SK-N-SH (cell line): ENCODE data around the gene MAGI2. TPM values are rescaled to one million over a fixed set of nuclear protein-coding genes. Genes with fewer than 3 reads are reported as not detected.

ENCODE experiments used
- CTCF ChIA-PET: fragments of 300-600, 350-600 bp; formaldehyde crosslinking; extraction: SDS; loops from one replicate; lab custom pipeline; 2021; lab: Yijun Ruan, JAX
- POLR2A ChIA-PET: fragments of 350-600 bp; sonication (Branson Sonifier 250); formaldehyde crosslinking; extraction: SDS; loops from one replicate; lab custom pipeline; 2020; ENCODE audit warnings: antibody characterized with exemption, inconsistent platforms; lab: Yijun Ruan, JAX
- DNase-seq: peaks from one replicate; pipeline ENCODE4 v3.0.0; 2012
- H2AFZ ChIP-seq: fragments of 200-600 bp; sonication (generic); 2 replicates; pipeline ENCODE4 v1.8.1; 2016; ENCODE audit warnings: antibody characterized with exemption, mild to moderate bottlenecking, low read depth
- H3F3A ChIP-seq: fragments of 200-600 bp; sonication (generic); replicated peaks from 2 replicates; pipeline ENCODE3; 2016; ENCODE audit warnings: antibody characterized with exemption, mild to moderate bottlenecking; ENCODE audit not compliant: insufficient read depth
- H3K27ac ChIP-seq, 2 experiments: fragments of 200-500 bp in 1 of 2; fragments of 200-600 bp in 1 of 2; sonication (Bioruptor generic) in 1 of 2; sonication (generic), shearing (Covaris generic) in 1 of 2; 2 replicates each; pipeline versions ENCODE4 v1.5.1 to v1.6.1; 2014 to 2016; ENCODE audit warnings: low read depth in 2 of 2, inconsistent platforms in 1 of 2, low read length in 1 of 2, mild to moderate bottlenecking in 1 of 2, mixed read lengths in 1 of 2
- H3K27me3 ChIP-seq: fragments of 200-600 bp; sonication (generic), shearing (Covaris generic); 2 replicates; pipeline ENCODE4 v1.6.1; 2016; ENCODE audit warnings: mixed run types; ENCODE audit not compliant: insufficient read depth
- H3K36me3 ChIP-seq, 2 experiments: fragments of 200-500 bp in 1 of 2; fragments of 200-600 bp in 1 of 2; sonication (Bioruptor generic) in 1 of 2; sonication (generic) in 1 of 2; replicated peaks in 1 of 2; 2 replicates each; pipeline versions ENCODE3 to v1.5.1; 2014 to 2016; ENCODE audit warnings: low read length in 1 of 2, mild to moderate bottlenecking in 1 of 2; ENCODE audit not compliant: insufficient read depth in 2 of 2, control insufficient read depth in 1 of 2
- H3K4me1 ChIP-seq, 2 experiments: fragments of 200-500 bp in 1 of 2; fragments of 200-600 bp in 1 of 2; sonication (Bioruptor generic) in 1 of 2; sonication (generic), shearing (Covaris generic) in 1 of 2; 2 replicates each; pipeline versions ENCODE4 v1.5.1 to v1.6.1; 2014 to 2016; ENCODE audit warnings: low read depth in 1 of 2, low read length in 1 of 2, mixed run types in 1 of 2; ENCODE audit not compliant: insufficient read depth in 2 of 2, control insufficient read depth in 1 of 2
- H3K4me2 ChIP-seq: fragments of 200-600 bp; sonication (generic), shearing (Covaris generic); 2 replicates; pipeline ENCODE4 v1.6.1; 2017; ENCODE audit warnings: mixed run types
- H3K4me3 ChIP-seq, 2 experiments: fragments of 200-500 bp in 1 of 2; fragments of 200-600 bp in 1 of 2; sonication (Bioruptor generic) in 1 of 2; sonication (generic), shearing (Covaris generic) in 1 of 2; 2 replicates each; pipeline versions ENCODE4 v1.5.1 to v1.8.1; 2014 to 2016; ENCODE audit warnings: low read depth in 2 of 2, inconsistent platforms in 1 of 2, low read length in 1 of 2, mild to moderate bottlenecking in 1 of 2, mixed read lengths in 1 of 2, moderate library complexity in 1 of 2
- H3K79me2 ChIP-seq: fragments of 200-600 bp; sonication (generic); 2 replicates; pipeline ENCODE4 v1.8.1; 2017; ENCODE audit warnings: mild to moderate bottlenecking; ENCODE audit not compliant: insufficient read depth
- H3K9ac ChIP-seq: fragments of 200-600 bp; sonication (generic); 2 replicates; pipeline ENCODE4 v1.6.1; 2017; ENCODE audit warnings: mixed run types
- H3K9me2 ChIP-seq: fragments of 200-600 bp; sonication (generic); 2 replicates; pipeline ENCODE4 v1.6.1; 2017; ENCODE audit warnings: mixed run types
- H3K9me3 ChIP-seq: fragments of 200-600 bp; sonication (generic); 2 replicates; pipeline ENCODE4 v1.6.1; 2017; ENCODE audit warnings: mixed run types, mild to moderate bottlenecking, moderate library complexity
- H4K20me1 ChIP-seq: fragments of 200-600 bp; sonication (generic); 2 replicates; pipeline ENCODE4 v1.6.1; 2017; ENCODE audit warnings: mild to moderate bottlenecking, mixed run types; ENCODE audit not compliant: insufficient read depth
- CTCF ChIP-seq: fragments of 200-600 bp; sonication (generic); IDR thresholded peaks from 2 replicates; pipeline ENCODE4 v1.6.1; 2017; ENCODE audit warnings: antibody characterized with exemption, mild to moderate bottlenecking, moderate library complexity
- ELF1 ChIP-seq: IDR thresholded peaks from 2 replicates; pipeline ENCODE4 v1.4.0; 2012
- EZH2phosphoT487 ChIP-seq: fragments of 200-600 bp; sonication (generic); IDR thresholded peaks from 2 replicates; pipeline ENCODE4 v1.6.1; 2017; ENCODE audit warnings: low read depth, mixed run types, mild to moderate bottlenecking, antibody characterized with exemption, moderate library complexity, borderline replicate concordance
- FOXM1 ChIP-seq: IDR thresholded peaks from 2 replicates; pipeline ENCODE4 v1.4.0; 2012; ENCODE audit warnings: low read depth, mild to moderate bottlenecking
- JUND ChIP-seq: IDR thresholded peaks from 2 replicates; pipeline ENCODE4 v1.4.0; 2012
- MEF2A ChIP-seq: IDR thresholded peaks from 2 replicates; pipeline ENCODE4 v1.4.0; 2012; ENCODE audit warnings: low read depth, borderline replicate concordance
- MXI1 ChIP-seq: IDR thresholded peaks from 2 replicates; pipeline ENCODE4 v1.6.1; 2012; ENCODE audit warnings: mild to moderate bottlenecking, low read depth, low read length, improper control_type of control experiment
- NRF1 ChIP-seq: IDR thresholded peaks from 2 replicates; pipeline ENCODE4 v1.6.1; 2012; ENCODE audit warnings: low read depth, mild to moderate bottlenecking, low read length
- RFX5 ChIP-seq: IDR thresholded peaks from 2 replicates; pipeline ENCODE4 v1.6.1; 2012; ENCODE audit warnings: mild to moderate bottlenecking, improper control_type of control experiment, low read length
- RXRA ChIP-seq: IDR thresholded peaks from 2 replicates; pipeline ENCODE4 v1.4.0; 2012; ENCODE audit warnings: low read depth, mild to moderate bottlenecking, borderline replicate concordance
- TCF12 ChIP-seq: IDR thresholded peaks from 2 replicates; pipeline ENCODE4 v1.4.0; 2012
- USF1 ChIP-seq: IDR thresholded peaks from 2 replicates; pipeline ENCODE4 v1.4.0; 2012; ENCODE audit warnings: low read depth, borderline replicate concordance
- USF2 ChIP-seq: fragments of 150-350 bp; IDR thresholded peaks from 2 replicates; pipeline ENCODE4 v1.6.1; 2017; ENCODE audit warnings: antibody characterized with exemption, low read length, low read depth, borderline replicate concordance
- ZBTB33 ChIP-seq: IDR thresholded peaks from 2 replicates; pipeline ENCODE4 v1.4.0; 2012; ENCODE audit warnings: low read depth, borderline replicate concordance
- WGBS: methylation state at CpG from one replicate; pipeline ENCODE4 v1.1.6; 2017; ENCODE audit warnings: low lambda C conversion rate; 5-methylcytosine and 5-hydroxymethylcytosine counted together
- polyA plus RNA-seq, 3 experiments: library from polyadenylated mRNA; depleted of rRNA; stranded (reverse); fragments of >200 nt; gene quantifications; 2 replicates each; pipeline ENCODE4 v1.2.3, GENCODE V29; 2012

The MAGI2 gene
- polyA plus RNA-seq, 1 of the 3 experiments (the other 2 are of a cell fraction), result 1.1 TPM

- Histone ChIP-seq H3K9me3 (no peaks in the 10 kb centered on the region), H3K27ac (no peak overlapping the region), H3K79me2 (no peaks in the 10 kb centered on the region), H3K36me3 (no peaks in the 10 kb centered on the region), H4K20me1 (no peaks in the 10 kb centered on the region), H3K9ac (no peak overlapping the region), H3K4me2 (no peak overlapping the region), H3F3A (peaks cover 13% of the 10 kb centered on the region), H3K27me3 (no peaks in the 10 kb centered on the region), H3K4me1 (peaks cover 0 to 16% of the 10 kb centered on the region in 2 experiments; a peak in 2 of 4 replicates), H3K9me2 (no peaks in the 10 kb centered on the region), H3K4me3 (no peak overlapping the region), H2AFZ (no peak overlapping the region)
- 72% methylated on average over 4 of the region's 4 CpGs for WGBS
- DNase-seq, result no peak
- ChIA-PET CTCF (no interaction called here), POLR2A (no interaction called here)
- TF ChIP-seq ZBTB33 (no peak), FOXM1 (no peak), USF2 (no peak), JUND (no peak), MEF2A (no peak), MXI1 (no peak), ELF1 (no peak), CTCF (no peak), EZH2phosphoT487 (no peak), USF1 (no peak), RXRA (no peak)
Measured at GRCh38 chr7:78023191-78023590, 1430.3 kb downstream of the MAGI2 start.

- TF ChIP-seq RFX5 (no peak), JUND (no peak), TCF12 (no peak), NRF1 (no peak)
- Histone ChIP-seq H3K4me3 (no peak overlapping the region), H3K36me3 (no peaks in the 10 kb centered on the region), H4K20me1 (no peaks in the 10 kb centered on the region), H3K9me2 (no peaks in the 10 kb centered on the region), H3K4me1 (peaks cover 8 to 27% of the 10 kb centered on the region in 2 experiments; a peak in 3 of 4 replicates), H3K9me3 (no peaks in the 10 kb centered on the region), H3K27me3 (no peaks in the 10 kb centered on the region), H3K27ac (no peak overlapping the region), H3K9ac (no peak overlapping the region), H3K4me2 (no peak overlapping the region), H2AFZ (no peak overlapping the region), H3K79me2 (no peaks in the 10 kb centered on the region), H3F3A (peaks cover 13% of the 10 kb centered on the region)
- 78% methylated on average over 1 of the region's 1 CpG for whole genome bisulfite sequencing
- DNase-seq, result no peak
- POLR2A ChIA-PET, result no interaction called here
- CTCF ChIA-PET, result interaction anchor here (0.7 to 2.9 kb wide), 2 partner anchors 11 to 204 kb away, joined by 3 to 49 read pairs; no protein-coding TSS in a partner anchor
Measured at GRCh38 chr7:78022165-78022564, 1431.3 kb downstream of the MAGI2 start.
